Measurements from ENCODE around the gene C9orf50.

The C9orf50 gene

GRCh38 chr9:129580211-129580915 is 40.5 kb downstream of the C9orf50 start:
- no peak for DNase-seq

GRCh38 chr9:129579294-129579693 is 41.6 kb downstream of the C9orf50 start:
- in situ Hi-C loops (cut with MboI; ENCODE audit: low pct_unique_long_range_greater_than_20kb, low sequenced_read_pairs), result no loop called here
- DNase-seq, result no peak

More at GRCh38 chr9:129580211-129580915, 40.5 kb downstream of the C9orf50 start:
- in situ Hi-C loops (cut with MboI; ENCODE audit: low pct_unique_long_range_greater_than_20kb, low sequenced_read_pairs), result no loop called here

GRCh38 chr9:129576546-129577543 is 44.1 kb downstream of the C9orf50 start:
- no peak for DNase-seq
- in situ Hi-C loops (cut with MboI; ENCODE audit: low pct_unique_long_range_greater_than_20kb, low sequenced_read_pairs), result no loop called here

GRCh38 chr9:129575818-129576217 is 45.1 kb downstream of the C9orf50 start:
- in situ Hi-C loops (cut with MboI; ENCODE audit: low pct_unique_long_range_greater_than_20kb, low sequenced_read_pairs), result no loop called here
- no peak for DNase-seq

- in situ Hi-C loops (cut with MboI; ENCODE audit: low pct_unique_long_range_greater_than_20kb, low sequenced_read_pairs), result no loop called here
- no peak for DNase-seq
These were observed 45.9 kb downstream of the C9orf50 start for GRCh38 chr9:129574911-129575585.

GRCh38 chr9:129573977-129574376 is 46.9 kb downstream of the C9orf50 start:
- DNase-seq, result no peak
- in situ Hi-C loops (cut with MboI; ENCODE audit: low pct_unique_long_range_greater_than_20kb, low sequenced_read_pairs), result no loop called here

- in situ Hi-C loops (cut with MboI; ENCODE audit: low pct_unique_long_range_greater_than_20kb, low sequenced_read_pairs), result no loop called here
These were observed 48.4 kb downstream of the C9orf50 start for GRCh38 chr9:129572517-129572916.

GRCh38 chr9:129572052-129572425 is 48.9 kb downstream of the C9orf50 start:
- in situ Hi-C loops (cut with MboI; ENCODE audit: low pct_unique_long_range_greater_than_20kb, low sequenced_read_pairs), result no loop called here
- no peak for DNase-seq

More at GRCh38 chr9:129572517-129572916, 48.4 kb downstream of the C9orf50 start:
- DNase-seq, result no peak

- no peak for DNase-seq
- in situ Hi-C loops (cut with MboI; ENCODE audit: low pct_unique_long_range_greater_than_20kb, low sequenced_read_pairs), result no loop called here
These were observed 49.4 kb downstream of the C9orf50 start for GRCh38 chr9:129571298-129572051.

- peak; percentile 63 for DNase-seq
- in situ Hi-C loops (cut with MboI; ENCODE audit: low pct_unique_long_range_greater_than_20kb, low sequenced_read_pairs), result no loop called here
These were observed 50.2 kb downstream of the C9orf50 start for GRCh38 chr9:129570450-129571297.

- peak; percentile 37 for DNase-seq
- in situ Hi-C loops (cut with MboI; ENCODE audit: low pct_unique_long_range_greater_than_20kb, low sequenced_read_pairs), result no loop called here
These were observed 51.1 kb downstream of the C9orf50 start for GRCh38 chr9:129569502-129570449.

GRCh38 chr9:129568560-129569501 is 52.1 kb downstream of the C9orf50 start:
- DNase-seq, result no peak
- in situ Hi-C loops (cut with MboI; ENCODE audit: low pct_unique_long_range_greater_than_20kb, low sequenced_read_pairs), result no loop called here

- in situ Hi-C loops (cut with MboI; ENCODE audit: low pct_unique_long_range_greater_than_20kb, low sequenced_read_pairs), result no loop called here
- peak; percentile 70 for DNase-seq
These were observed 52.9 kb downstream of the C9orf50 start for GRCh38 chr9:129567842-129568559.

GRCh38 chr9:129567329-129567728 is 53.6 kb downstream of the C9orf50 start:
- in situ Hi-C loops (cut with MboI; ENCODE audit: low pct_unique_long_range_greater_than_20kb, low sequenced_read_pairs), result no loop called here
- no peak for DNase-seq

GRCh38 chr9:129566563-129567266 is 54.2 kb downstream of the C9orf50 start:
- no peak for DNase-seq
- in situ Hi-C loops (cut with MboI; ENCODE audit: low pct_unique_long_range_greater_than_20kb, low sequenced_read_pairs), result no loop called here

Measured in KBM-7 (cell line).